HepG2 (cell line): ENCODE results near the gene PYGO2. TPM values are rescaled to one million over a fixed set of nuclear protein-coding genes. Genes with fewer than 3 reads are reported as not detected.

ENCODE experiments used
- ATRX ChIP-seq: sonication (generic); formaldehyde crosslinking; IDR thresholded peaks from 2 replicates; pipeline ENCODE4 v1.4.0; 2020; ENCODE audit warnings: missing genetic modification reagents, borderline replicate concordance
- BRD4 ChIP-seq: sonication (generic); formaldehyde crosslinking; IDR thresholded peaks from 2 replicates; pipeline ENCODE4 v1.4.0; 2020; ENCODE audit warnings: missing genetic modification reagents
- CHD4 ChIP-seq: fragments of 200-600 bp; sonication (generic); IDR thresholded peaks from 2 replicates; pipeline ENCODE4 v1.7.0; 2017; ENCODE audit warnings: mild to moderate bottlenecking, low read length, borderline replicate concordance
- ELF1 ChIP-seq: sonication (generic); formaldehyde crosslinking; IDR thresholded peaks from 2 replicates; pipeline ENCODE4 v1.4.0; 2020; ENCODE audit warnings: missing genetic modification reagents
- ETV6 ChIP-seq: sonication (generic); formaldehyde crosslinking; conservative IDR thresholded peaks from 2 replicates; pipeline ENCODE4 v1.4.0; 2020; ENCODE audit warnings: missing genetic modification reagents
- FOSL1 ChIP-seq: sonication (generic); formaldehyde crosslinking; IDR thresholded peaks from 2 replicates; pipeline ENCODE4 v1.9.0; 2021; ENCODE audit warnings: missing genetic modification reagents, borderline replicate concordance
- KLF9 ChIP-seq: IDR thresholded peaks from 2 replicates; pipeline ENCODE4 v1.6.1; 2016; ENCODE audit warnings: low read depth
- MED13 ChIP-seq: sonication (generic); formaldehyde crosslinking; IDR thresholded peaks from 2 replicates; pipeline ENCODE4 v1.5.0; 2020; ENCODE audit warnings: missing genetic modification reagents
- MYC ChIP-seq: sonication (generic); formaldehyde crosslinking; IDR thresholded peaks from 2 replicates; pipeline ENCODE4 v1.9.0; 2021; ENCODE audit warnings: missing genetic modification reagents, borderline replicate concordance
- NFYB ChIP-seq: sonication (generic); formaldehyde crosslinking; IDR thresholded peaks from 2 replicates; pipeline ENCODE4 v1.4.0; 2020; ENCODE audit warnings: missing genetic modification reagents
- NR2F2 ChIP-seq: IDR thresholded peaks from 2 replicates; pipeline ENCODE4 v1.6.1; 2012; ENCODE audit warnings: low read depth, inconsistent platforms, borderline replicate concordance
- SIN3A ChIP-seq: IDR thresholded peaks from 2 replicates; pipeline ENCODE4 v1.6.1; 2011; ENCODE audit warnings: low read depth, mild to moderate bottlenecking, control low read depth, low read length, borderline replicate concordance
- SKI ChIP-seq: fragments of 450-650 bp; IDR thresholded peaks from one replicate; pipeline ENCODE4 v1.6.1; 2018; ENCODE audit warnings: mild to moderate bottlenecking; ENCODE audit not compliant: partially characterized antibody
- SNAI1 ChIP-seq: sonication (generic); formaldehyde crosslinking; IDR thresholded peaks from 2 replicates; pipeline ENCODE4 v1.5.0; 2020; ENCODE audit warnings: mild to moderate bottlenecking, missing genetic modification reagents, borderline replicate concordance
- TBP ChIP-seq: sonication (generic); formaldehyde crosslinking; IDR thresholded peaks from 2 replicates; pipeline ENCODE4 v1.5.0; 2020; ENCODE audit warnings: missing genetic modification reagents
- TEAD2 ChIP-seq: sonication (generic); formaldehyde crosslinking; IDR thresholded peaks from 2 replicates; pipeline ENCODE4 v1.9.0; 2021; ENCODE audit warnings: missing genetic modification reagents
- ZEB1 ChIP-seq: IDR thresholded peaks from 2 replicates; pipeline ENCODE4 v1.6.1; 2012; ENCODE audit warnings: mild to moderate bottlenecking, low read depth, inconsistent platforms; ENCODE audit not compliant: insufficient replicate concordance
- ZNF274 ChIP-seq: sonication (generic); formaldehyde crosslinking; IDR thresholded peaks from 2 replicates; pipeline ENCODE4 v1.5.1; 2020; ENCODE audit warnings: mild to moderate bottlenecking, missing genetic modification reagents
- ZNF3 ChIP-seq: IDR thresholded peaks from 2 replicates; pipeline ENCODE4 v1.7.0; 2017; ENCODE audit warnings: inconsistent platforms
- ZNF317 ChIP-seq: sonication (generic); formaldehyde crosslinking; IDR thresholded peaks from 2 replicates; pipeline ENCODE4 v1.5.0; 2020; ENCODE audit warnings: mild to moderate bottlenecking, missing genetic modification reagents
- ZNF326 ChIP-seq: sonication (generic); formaldehyde crosslinking; IDR thresholded peaks from 2 replicates; pipeline ENCODE4 v1.4.0; 2020; ENCODE audit warnings: missing genetic modification reagents, borderline replicate concordance
- ZNF337 ChIP-seq: sonication (generic); formaldehyde crosslinking; IDR thresholded peaks from 2 replicates; pipeline ENCODE4 v1.5.1; 2020; ENCODE audit warnings: missing genetic modification reagents, low read depth, mild to moderate bottlenecking, borderline replicate concordance
- ZNF563 ChIP-seq: sonication (generic); formaldehyde crosslinking; IDR thresholded peaks from 2 replicates; pipeline ENCODE4 v1.8.0; 2022; ENCODE audit warnings: mild to moderate bottlenecking, moderate library complexity, missing genetic modification reagents
- ZNF781 ChIP-seq: sonication (generic); formaldehyde crosslinking; IDR thresholded peaks from 2 replicates; pipeline ENCODE4 v1.5.1; 2020; ENCODE audit warnings: borderline replicate concordance, mild to moderate bottlenecking, missing genetic modification reagents; ENCODE audit errors: not compliant biosample characterization
- polyA plus RNA-seq, 8 experiments: library from polyadenylated mRNA; depleted of rRNA in 3 of 8; stranded (reverse) in 7 of 8; unstranded in 1 of 8; fragments of >200 nt; fragmentation: Illumina TruSeq in 4 of 8; extraction: Trizol in 4 of 8; gene quantifications; 2 replicates each; pipeline versions ENCODE4 v1.2.1 to v1.2.3, GENCODE V29; 2011 to 2016; ENCODE audit warnings: low read depth in 4 of 8, missing spikeins in 1 of 8, mixed read lengths in 1 of 8; ENCODE audit not compliant: insufficient read depth in 1 of 8
- total RNA-seq, 5 experiments: library from RNA; depleted of rRNA; stranded (reverse); fragments of >200 nt; fragmentation: Illumina TruSeq; extraction: Trizol; gene quantifications; 2 replicates each; pipeline ENCODE4 v1.2.3, GENCODE V29; 2016; ENCODE audit warnings: low read depth in 1 of 5
- TF ChIP-seq, protein P1 (sequence below): sonication (generic); formaldehyde crosslinking; IDR thresholded peaks from 2 replicates; pipeline ENCODE4 v1.4.0; 2020; ENCODE audit warnings: mild to moderate bottlenecking, missing genetic modification reagents
- TF ChIP-seq, protein P2 (sequence below): sonication (generic); formaldehyde crosslinking; IDR thresholded peaks from 2 replicates; pipeline ENCODE4 v1.8.1; 2023; ENCODE audit warnings: mild to moderate bottlenecking, missing genetic modification reagents
- TF ChIP-seq, protein P3 (sequence below): sonication (generic); formaldehyde crosslinking; conservative IDR thresholded peaks from 2 replicates; pipeline ENCODE4 v1.4.0; 2020; ENCODE audit warnings: missing genetic modification reagents
- TF ChIP-seq, protein P4 (sequence below): sonication (generic); formaldehyde crosslinking; IDR thresholded peaks from 2 replicates; pipeline ENCODE4 v1.5.0; 2020; ENCODE audit warnings: mild to moderate bottlenecking, missing genetic modification reagents

Gene PYGO2
- total and polyA plus RNA-seq, 2 of the 13 experiments (the other 11 are each of a cell fraction or from before 2014, with no cell fraction given), result 20.3 to 21.8 TPM

GRCh38 chr1:155001675-155002463 lies 40.3 kb upstream of the PYGO2 start (continued):
- TF ChIP-seq ZNF563 (CRISPR knock-in tag) (no peak), KLF9 (no peak), ATRX (CRISPR knock-in tag) (no peak), ZNF781 (no peak), ZNF326 (no peak), MYC (CRISPR knock-in tag) (no peak), ETV6 (CRISPR knock-in tag) (no peak), ZNF3 (CRISPR knock-in tag) (no peak), NR2F2 (0 out of 2 replicates have a peak, but pooled peaks have one; percentile 8), NFYB (peak; percentile 87), ZNF317 (no peak), SNAI1 (CRISPR knock-in tag) (no peak), ZNF274 (CRISPR knock-in tag) (no peak), ZEB1 (peak; percentile 52), CHD4 (0 out of 2 replicates have a peak, but pooled peaks have one; percentile 36), BRD4 (CRISPR knock-in tag) (peak; percentile 68; the same call in 1 of the 2 replicates), TEAD2 (no peak), FOSL1 (CRISPR knock-in tag) (no peak), MED13 (peak; percentile 47; the same call in 1 of the 2 replicates), TBP (no peak), SIN3A (no peak), SKI (no peak), ZNF337 (CRISPR knock-in tag) (no peak), ELF1 (no peak)
- TF ChIP-seq, protein P1, sequence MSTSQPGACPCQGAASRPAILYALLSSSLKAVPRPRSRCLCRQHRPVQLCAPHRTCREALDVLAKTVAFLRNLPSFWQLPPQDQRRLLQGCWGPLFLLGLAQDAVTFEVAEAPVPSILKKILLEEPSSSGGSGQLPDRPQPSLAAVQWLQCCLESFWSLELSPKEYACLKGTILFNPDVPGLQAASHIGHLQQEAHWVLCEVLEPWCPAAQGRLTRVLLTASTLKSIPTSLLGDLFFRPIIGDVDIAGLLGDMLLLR (CRISPR knock-in tag), result no peak
- TF ChIP-seq, protein P2, sequence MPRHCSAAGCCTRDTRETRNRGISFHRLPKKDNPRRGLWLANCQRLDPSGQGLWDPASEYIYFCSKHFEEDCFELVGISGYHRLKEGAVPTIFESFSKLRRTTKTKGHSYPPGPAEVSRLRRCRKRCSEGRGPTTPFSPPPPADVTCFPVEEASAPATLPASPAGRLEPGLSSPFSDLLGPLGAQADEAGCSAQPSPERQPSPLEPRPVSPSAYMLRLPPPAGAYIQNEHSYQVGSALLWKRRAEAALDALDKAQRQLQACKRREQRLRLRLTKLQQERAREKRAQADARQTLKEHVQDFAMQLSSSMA (CRISPR knock-in tag), result no peak
- TF ChIP-seq, protein P3, sequence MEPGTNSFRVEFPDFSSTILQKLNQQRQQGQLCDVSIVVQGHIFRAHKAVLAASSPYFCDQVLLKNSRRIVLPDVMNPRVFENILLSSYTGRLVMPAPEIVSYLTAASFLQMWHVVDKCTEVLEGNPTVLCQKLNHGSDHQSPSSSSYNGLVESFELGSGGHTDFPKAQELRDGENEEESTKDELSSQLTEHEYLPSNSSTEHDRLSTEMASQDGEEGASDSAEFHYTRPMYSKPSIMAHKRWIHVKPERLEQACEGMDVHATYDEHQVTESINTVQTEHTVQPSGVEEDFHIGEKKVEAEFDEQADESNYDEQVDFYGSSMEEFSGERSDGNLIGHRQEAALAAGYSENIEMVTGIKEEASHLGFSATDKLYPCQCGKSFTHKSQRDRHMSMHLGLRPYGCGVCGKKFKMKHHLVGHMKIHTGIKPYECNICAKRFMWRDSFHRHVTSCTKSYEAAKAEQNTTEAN, result no peak
- TF ChIP-seq, protein P4, sequence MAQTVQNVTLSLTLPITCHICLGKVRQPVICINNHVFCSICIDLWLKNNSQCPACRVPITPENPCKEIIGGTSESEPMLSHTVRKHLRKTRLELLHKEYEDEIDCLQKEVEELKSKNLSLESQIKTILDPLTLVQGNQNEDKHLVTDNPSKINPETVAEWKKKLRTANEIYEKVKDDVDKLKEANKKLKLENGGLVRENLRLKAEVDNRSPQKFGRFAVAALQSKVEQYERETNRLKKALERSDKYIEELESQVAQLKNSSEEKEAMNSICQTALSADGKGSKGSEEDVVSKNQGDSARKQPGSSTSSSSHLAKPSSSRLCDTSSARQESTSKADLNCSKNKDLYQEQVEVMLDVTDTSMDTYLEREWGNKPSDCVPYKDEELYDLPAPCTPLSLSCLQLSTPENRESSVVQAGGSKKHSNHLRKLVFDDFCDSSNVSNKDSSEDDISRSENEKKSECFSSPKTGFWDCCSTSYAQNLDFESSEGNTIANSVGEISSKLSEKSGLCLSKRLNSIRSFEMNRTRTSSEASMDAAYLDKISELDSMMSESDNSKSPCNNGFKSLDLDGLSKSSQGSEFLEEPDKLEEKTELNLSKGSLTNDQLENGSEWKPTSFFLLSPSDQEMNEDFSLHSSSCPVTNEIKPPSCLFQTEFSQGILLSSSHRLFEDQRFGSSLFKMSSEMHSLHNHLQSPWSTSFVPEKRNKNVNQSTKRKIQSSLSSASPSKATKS (CRISPR knock-in tag), result no peak
